Endothelial cell of coronary artery (primary cell): ENCODE results near the gene SLC35E2B. TPM values are rescaled to one million over a fixed set of nuclear protein-coding genes. Genes with fewer than 3 reads are reported as not detected.

Experiments used
- total RNA-seq: library from RNA; depleted of rRNA; stranded (reverse); fragments of >200 nt; gene quantifications from 2 replicates; pipeline ENCODE4 v1.2.3, GENCODE V29; 2014

SLC35E2B gene
- 21.7 and 24.3 TPM in 2 replicates for total RNA-seq

DNA sequence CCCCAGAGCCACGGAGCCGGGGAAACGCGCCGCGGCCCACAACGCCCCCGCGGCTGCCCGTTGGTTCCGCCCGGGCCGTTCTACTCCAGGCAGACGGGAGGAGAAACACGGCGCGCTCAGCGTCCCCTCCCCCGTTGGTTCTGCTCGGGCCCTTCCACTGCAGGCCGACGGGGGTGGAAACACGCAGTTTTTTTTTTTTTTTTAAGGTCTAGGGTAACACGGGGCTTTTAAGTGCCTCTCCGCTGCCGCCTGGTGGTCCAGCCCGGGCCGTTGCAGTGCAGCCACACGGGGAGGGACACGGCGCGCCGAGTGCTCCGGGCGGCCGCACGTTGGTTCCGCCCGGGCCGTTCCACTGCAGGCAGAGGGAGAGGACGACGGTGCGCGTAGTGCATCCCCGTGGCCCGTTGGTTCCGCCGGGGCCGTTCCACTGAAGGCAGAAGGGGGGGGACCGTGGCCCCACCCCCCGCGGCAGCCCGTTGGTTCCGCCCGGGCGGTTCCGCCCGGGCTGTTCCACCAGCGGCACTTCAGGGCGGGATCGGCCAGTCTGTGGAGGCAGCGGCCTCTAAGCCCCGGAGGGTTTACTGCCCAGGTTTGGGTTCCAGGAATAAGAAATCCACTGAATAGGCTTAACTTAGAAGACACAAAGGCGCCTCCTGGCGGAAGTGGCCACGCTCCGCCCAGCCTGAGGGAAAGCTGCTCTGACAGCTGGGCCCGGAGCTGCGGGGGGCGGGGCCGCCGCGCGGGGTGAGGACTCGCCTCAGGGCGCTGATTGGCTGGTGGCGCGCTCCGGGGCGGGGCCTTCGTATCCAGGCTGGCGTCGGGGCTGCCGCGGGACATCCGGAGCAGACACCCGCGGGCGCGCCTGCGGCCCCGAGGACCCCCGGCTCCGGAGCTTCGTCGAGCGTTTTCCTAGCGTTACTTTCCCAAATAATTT is at the start of gene SLC35E2B:
Gene SLC35E2B (minus strand): TSS at position 82 of the 934 bp plus-strand sequence. CDS start 16,096 bp downstream, outside the sequence.

DNA sequence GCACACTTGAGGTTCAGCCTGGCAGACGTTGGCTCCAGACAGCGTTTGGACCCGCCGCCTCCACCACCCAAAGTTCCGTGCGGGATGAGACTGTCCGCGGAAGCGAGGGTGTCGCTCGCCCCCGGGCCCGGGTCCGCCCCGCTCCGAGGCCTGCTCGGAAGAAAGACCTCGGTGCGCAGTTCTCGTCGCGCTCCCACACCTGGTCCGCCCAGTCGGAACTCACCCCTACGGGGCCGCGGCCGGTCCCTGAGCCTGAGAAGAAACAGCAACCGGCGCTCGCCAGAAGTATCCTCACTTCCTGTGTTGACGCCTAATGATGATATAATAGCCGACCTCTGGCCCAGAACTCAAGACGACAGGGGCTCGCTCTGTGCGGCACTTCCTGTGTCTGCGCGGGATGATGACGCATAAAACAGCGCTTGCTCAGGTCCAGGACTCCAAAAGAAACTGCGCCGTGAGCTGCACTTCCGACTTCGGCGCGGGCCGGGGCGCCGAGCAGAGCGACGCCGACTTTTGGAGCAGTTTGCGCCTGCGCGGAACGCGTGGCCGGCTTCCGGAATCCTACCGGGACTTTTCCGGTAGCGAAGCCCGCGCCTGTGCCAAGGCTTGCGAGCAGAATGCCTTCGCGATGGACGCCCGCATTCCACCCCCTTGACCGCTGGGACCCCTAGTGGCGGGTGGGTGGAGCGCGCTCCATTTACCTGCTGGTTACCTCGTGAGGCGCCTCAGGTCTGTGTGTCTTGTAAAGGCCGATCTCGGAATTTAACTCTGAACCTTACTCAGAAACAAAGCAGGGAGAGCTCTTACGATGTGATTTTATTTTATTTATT is 31.7 kb upstream of the SLC35E2B start, which contains the start of gene CDK11A:
Gene CDK11A (minus strand): TSS at position 323 of the 830 bp plus-strand sequence. CDS start 1,539 bp downstream, outside the sequence.

DNA sequence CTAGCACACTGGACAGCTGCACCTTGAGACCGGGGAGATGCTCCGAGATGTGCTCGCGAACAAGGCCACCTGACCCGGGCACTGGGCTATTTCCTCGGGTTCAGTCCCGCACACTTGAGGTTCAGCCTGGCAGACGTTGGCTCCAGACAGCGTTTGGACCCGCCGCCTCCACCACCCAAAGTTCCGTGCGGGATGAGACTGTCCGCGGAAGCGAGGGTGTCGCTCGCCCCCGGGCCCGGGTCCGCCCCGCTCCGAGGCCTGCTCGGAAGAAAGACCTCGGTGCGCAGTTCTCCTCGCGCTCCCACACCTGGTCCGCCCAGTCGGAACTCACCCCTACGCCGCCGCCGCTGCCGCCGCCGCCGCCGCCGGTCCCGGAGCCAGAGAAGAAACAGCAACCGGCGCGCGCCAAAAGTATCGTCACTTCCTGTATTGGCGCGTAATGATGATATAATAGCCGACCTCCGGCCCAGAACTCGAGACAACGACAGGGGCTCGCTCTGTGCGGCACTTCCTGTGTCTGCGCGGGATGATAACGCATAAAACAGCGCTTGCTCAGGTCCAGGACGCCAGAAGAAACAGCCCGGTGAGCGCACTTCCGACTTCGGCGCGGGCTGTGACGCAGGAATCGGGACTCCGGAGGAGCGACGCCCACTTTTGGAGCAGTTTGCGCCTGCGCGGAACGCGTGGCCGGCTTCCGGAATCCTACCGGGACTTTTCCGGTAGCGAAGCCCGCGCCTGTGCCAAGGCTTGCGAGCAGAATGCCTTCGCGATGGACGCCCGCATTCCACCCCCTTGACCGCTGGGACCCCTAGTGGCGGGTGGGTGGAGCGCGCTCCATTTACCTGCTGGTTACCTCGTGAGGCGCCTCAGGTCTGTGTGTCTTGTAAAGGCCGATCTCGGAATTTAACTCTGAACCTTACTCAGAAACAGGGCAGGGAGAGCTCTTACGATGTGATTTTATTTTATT is 33.7 kb downstream of the SLC35E2B start, which contains the start of gene CDK11B:
Gene CDK11B (minus strand): TSS at position 422 of the 967 bp plus-strand sequence. CDS start 1,519 bp downstream, outside the sequence.

DNA sequence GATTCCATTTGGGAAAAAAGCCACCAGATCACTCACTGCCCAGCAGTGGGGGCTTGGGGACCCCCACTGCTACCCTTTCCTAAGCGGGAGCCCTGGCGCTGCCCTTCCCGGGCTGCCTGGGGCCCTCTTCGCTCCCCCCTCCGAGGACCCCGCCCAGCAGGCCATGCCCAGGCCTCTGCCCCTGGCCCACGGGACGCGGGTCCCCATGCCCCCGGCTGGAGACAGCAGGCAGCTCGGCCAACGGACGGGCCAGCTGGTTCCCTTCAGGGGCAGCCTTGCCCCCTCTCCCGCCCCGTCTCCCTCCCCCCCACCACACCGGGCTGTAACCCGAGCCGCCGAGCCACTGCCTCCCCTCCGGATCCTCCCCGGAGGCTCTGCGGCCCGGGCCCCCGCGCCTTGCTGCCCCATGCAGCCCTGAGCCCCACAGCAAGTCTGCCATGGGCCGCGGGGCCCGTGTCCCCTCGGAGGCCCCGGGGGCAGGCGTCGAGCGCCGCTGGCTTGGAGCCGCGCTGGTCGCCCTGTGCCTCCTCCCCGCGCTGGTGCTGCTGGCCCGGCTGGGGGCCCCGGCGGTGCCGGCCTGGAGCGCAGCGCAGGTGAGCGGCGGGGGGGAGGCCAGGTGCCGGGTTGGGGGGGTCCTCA is 60.7 kb downstream of the SLC35E2B start, which contains the start of gene MMP23B:
Gene MMP23B (plus strand): TSS at position 392 of the 639 bp plus-strand sequence. CDS start 46 bp downstream, at position 438.

DNA sequence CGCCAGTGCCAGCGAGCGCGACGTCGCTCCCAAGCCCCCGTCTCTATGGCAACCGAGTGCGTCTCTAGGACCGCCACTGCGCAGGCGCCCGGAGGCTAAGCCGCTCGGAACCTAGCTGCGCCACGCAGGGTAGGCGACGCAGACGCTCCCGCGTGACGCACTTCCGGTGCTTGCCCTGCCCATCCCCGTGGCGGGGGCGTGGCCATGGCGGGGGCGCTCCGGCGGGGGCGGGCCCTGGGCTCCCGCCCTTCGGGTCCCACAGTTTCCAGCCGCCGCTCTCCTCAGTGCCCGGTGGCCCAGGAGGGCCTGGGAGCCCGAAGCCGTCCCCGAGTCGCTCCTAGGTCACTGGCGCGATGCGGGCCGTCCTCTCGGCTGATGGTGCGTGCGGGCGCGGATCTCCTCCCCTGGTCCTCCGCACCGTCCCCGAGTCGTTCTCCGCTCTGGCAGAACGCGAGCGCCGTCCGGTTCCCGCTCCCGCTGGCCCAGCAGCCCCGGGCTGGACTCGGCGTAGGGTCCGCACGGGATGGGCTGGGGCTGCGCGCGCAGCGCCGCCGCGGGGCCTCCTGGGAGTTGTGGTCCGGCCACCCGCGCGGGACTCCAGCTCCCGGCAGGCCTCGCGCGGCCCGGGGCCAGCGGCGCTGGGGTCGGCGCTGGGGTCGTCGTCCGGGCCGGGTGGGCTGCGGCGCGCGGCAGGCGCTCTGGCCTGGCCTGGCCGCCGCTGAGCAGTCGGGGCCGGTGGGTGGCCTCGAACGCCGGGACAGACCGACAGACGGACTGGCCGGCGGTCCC is 77.1 kb downstream of the SLC35E2B start, which contains the start of gene MIB2:
Gene MIB2 (plus strand): TSS at position 245 of the 789 bp plus-strand sequence. CDS start 7,953 bp downstream, outside the sequence.

Other genes with a start within 250 kb of the SLC35E2B start
- under 0.01 TPM in 1 of 2 replicates, not detected in the other for gene ATAD3C, start 243.1 kb downstream of the SLC35E2B start, total RNA-seq
- gene ATAD3B, start 221.0 kb downstream of the SLC35E2B start, total RNA-seq = 16.4 and 26.7 TPM in 2 replicates
- gene ATAD3A, start 180.6 kb downstream of the SLC35E2B start, total RNA-seq = 38.3 and 56.9 TPM in 2 replicates
- gene TMEM240, start 152.2 kb downstream of the SLC35E2B start, total RNA-seq = 2.8 and 3.1 TPM in 2 replicates
- 55.5 and 64.9 TPM in 2 replicates for gene SSU72, start 117.9 kb downstream of the SLC35E2B start, total RNA-seq
- gene FNDC10, start 92.7 kb downstream of the SLC35E2B start, total RNA-seq = 0.47 and 0.54 TPM in 2 replicates
- 36.3 and 77.5 TPM in 2 replicates for gene MIB2, start 77.3 kb downstream of the SLC35E2B start, total RNA-seq
- 1.1 and 2.8 TPM in 2 replicates for gene MMP23B, start 60.6 kb downstream of the SLC35E2B start, total RNA-seq
- gene CDK11B, start 33.8 kb downstream of the SLC35E2B start, total RNA-seq = 9.0 and 9.3 TPM in 2 replicates
- gene CDK11A, start 31.6 kb upstream of the SLC35E2B start, total RNA-seq = 12.3 and 16.8 TPM in 2 replicates
- 37.9 and 45.6 TPM in 2 replicates for gene NADK, start 85.7 kb upstream of the SLC35E2B start, total RNA-seq
- gene GNB1, start 198.3 kb upstream of the SLC35E2B start, total RNA-seq = 87.0 and 121 TPM in 2 replicates
- not detected in 2 replicates for gene CALML6, start 222.5 kb upstream of the SLC35E2B start, total RNA-seq
- 0.09 TPM in 2 replicates for gene TMEM52, start 226.5 kb upstream of the SLC35E2B start, total RNA-seq